SJCRH30 (cell line): ENCODE data around the gene NXPH1. TPM values are rescaled to one million over a fixed set of nuclear protein-coding genes. Genes with fewer than 3 reads are reported as not detected.

ENCODE experiments used
- DNase-seq, 2 experiments: peaks; one replicate each; pipeline ENCODE4 v3.0.0-alpha.2; 2015 to 2020
- H3K27ac ChIP-seq: fragments of 250-450 bp; sonication (Bioruptor Pico); 2 replicates; pipeline ENCODE4 v1.5.1; 2020; ENCODE audit warnings: mild to moderate bottlenecking, moderate library complexity
- H3K27me3 ChIP-seq: fragments of 250-450 bp; sonication (Bioruptor Pico); 2 replicates; pipeline ENCODE4 v1.5.1; 2020; ENCODE audit warnings: mild to moderate bottlenecking, moderate library complexity
- H3K36me3 ChIP-seq: fragments of 250-450 bp; sonication (Bioruptor Pico); 2 replicates; pipeline ENCODE4 v1.5.1; 2020; ENCODE audit warnings: mild to moderate bottlenecking, moderate library complexity
- H3K4me1 ChIP-seq: fragments of 250-450 bp; sonication (Bioruptor Pico); 2 replicates; pipeline ENCODE4 v1.5.1; 2020; ENCODE audit warnings: mild to moderate bottlenecking, moderate library complexity
- H3K4me3 ChIP-seq: fragments of 250-450 bp; sonication (Bioruptor Pico); 2 replicates; pipeline ENCODE4 v1.5.1; 2020; ENCODE audit warnings: mild to moderate bottlenecking, moderate library complexity
- H3K9me3 ChIP-seq: fragments of 250-450 bp; sonication (Bioruptor Pico); replicated peaks from 2 replicates; pipeline ENCODE4 v1.5.1; 2020; ENCODE audit warnings: mild to moderate bottlenecking, moderate library complexity
- total RNA-seq: library from RNA; depleted of rRNA; stranded (reverse); fragments of >200 nt; shearing (Covaris generic); gene quantifications from 2 replicates; pipeline ENCODE4 v1.2.3, GENCODE V29; 2014

The NXPH1 gene
- total RNA-seq, 1 experiment from 2014 or later: not detected

DNA sequence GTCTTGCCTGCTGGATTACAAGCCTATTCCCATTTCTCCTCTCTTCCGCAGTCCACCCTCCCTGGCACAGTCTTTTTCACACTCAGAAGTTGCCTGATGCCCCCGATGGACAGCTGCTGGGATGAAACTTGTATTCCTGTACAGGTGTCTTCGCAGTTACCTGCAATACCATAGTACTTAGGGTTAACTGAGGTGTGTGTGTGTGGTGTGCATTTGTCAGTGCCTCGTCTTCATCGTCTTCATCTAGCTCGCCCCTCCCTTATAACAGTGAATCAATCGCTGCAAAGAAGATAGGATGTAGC is 11.0 kb downstream of the NXPH1 start:
- Histone ChIP-seq H3K27me3 (no peaks in the 10 kb centered on the region), H3K27ac (no peak overlapping the region), H3K4me3 (no peak overlapping the region), H3K4me1 (0 out of 2 replicates have a peak, but pooled peaks cover 2% of the 10 kb centered on the region), H3K9me3 (no peaks in the 10 kb centered on the region), H3K36me3 (no peaks in the 10 kb centered on the region)
- no peak for DNase-seq

- Histone ChIP-seq H3K9me3 (no peaks in the 10 kb centered on the region), H3K4me3 (no peak overlapping the region), H3K36me3 (no peaks in the 10 kb centered on the region), H3K27ac (no peak overlapping the region), H3K4me1 (no peaks in the 10 kb centered on the region), H3K27me3 (no peaks in the 10 kb centered on the region)
- DNase-seq: no peak
Measured at GRCh38 chr7:8453535-8453934, 20.1 kb downstream of the NXPH1 start.

DNA sequence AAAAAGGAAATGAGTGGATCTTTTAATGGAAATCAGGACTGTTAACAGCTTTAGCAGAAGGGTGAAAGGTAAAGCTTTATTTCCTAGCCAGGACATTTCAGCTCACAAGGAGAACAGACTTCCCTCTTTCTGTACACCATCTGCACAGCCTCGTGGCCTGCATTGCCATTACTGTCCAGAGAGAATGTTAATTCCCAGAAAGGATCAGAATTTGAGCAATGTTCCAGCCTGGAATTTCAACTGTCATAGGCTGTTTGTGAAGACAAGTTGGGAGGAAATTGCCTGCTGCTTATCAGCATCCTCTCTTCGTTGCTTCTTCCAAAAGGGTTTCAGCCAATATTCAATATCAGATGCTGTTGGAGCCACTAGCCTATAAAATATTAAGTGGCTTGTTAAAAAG is 22.0 kb downstream of the NXPH1 start:
- DNase-seq: no peak
- Histone ChIP-seq H3K27ac (no peak overlapping the region), H3K4me1 (no peaks in the 10 kb centered on the region), H3K9me3 (no peaks in the 10 kb centered on the region), H3K36me3 (no peaks in the 10 kb centered on the region), H3K4me3 (no peak overlapping the region), H3K27me3 (no peaks in the 10 kb centered on the region)

DNA sequence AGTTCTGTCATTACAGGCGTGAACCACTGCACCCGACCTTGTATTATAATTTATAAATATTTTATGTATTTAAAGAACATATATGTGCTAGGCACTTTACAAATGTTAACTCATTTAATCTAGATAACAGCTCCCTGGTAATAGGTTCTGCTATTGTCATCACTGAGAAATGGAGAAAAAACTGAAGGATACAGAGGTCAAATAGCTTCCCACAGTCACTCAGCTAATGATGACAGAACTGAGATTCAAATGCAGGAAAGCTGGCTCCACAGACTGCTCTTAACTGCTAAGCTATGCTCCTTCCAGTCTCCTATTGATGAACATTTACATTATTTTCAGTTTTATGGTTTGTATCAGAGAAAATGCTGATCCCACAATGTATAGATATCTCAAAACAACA is 28.9 kb downstream of the NXPH1 start:
- no peak for DNase-seq
- H3K27ac ChIP-seq: no peak overlapping the region

GRCh38 chr7:8465338-8465737 is 31.9 kb downstream of the NXPH1 start:
- Histone ChIP-seq H3K27ac (no peak overlapping the region), H3K27me3 (no peaks in the 10 kb centered on the region), H3K4me3 (no peak overlapping the region), H3K4me1 (no peaks in the 10 kb centered on the region), H3K9me3 (no peaks in the 10 kb centered on the region), H3K36me3 (no peaks in the 10 kb centered on the region)
- DNase-seq: no peak

More for the DNA sequence above, 28.9 kb downstream of the NXPH1 start:
- Histone ChIP-seq H3K9me3 (no peaks in the 10 kb centered on the region), H3K27me3 (no peaks in the 10 kb centered on the region), H3K36me3 (no peaks in the 10 kb centered on the region), H3K4me1 (no peaks in the 10 kb centered on the region), H3K4me3 (no peak overlapping the region)

GRCh38 chr7:8480527-8480926 is 47.1 kb downstream of the NXPH1 start:
- H3K4me3 ChIP-seq: no peak overlapping the region; the same call in 1 of the 2 replicates
- H3K36me3 ChIP-seq: no peaks in the 10 kb centered on the region
- peaks cover 8% of the 10 kb centered on the region; the same call in 1 of the 2 replicates for H3K9me3 ChIP-seq
- peak; percentile 67 to 91 for DNase-seq
- H3K4me1 ChIP-seq: peaks cover 30% of the 10 kb centered on the region
- no peaks in the 10 kb centered on the region for H3K27me3 ChIP-seq
- peak overlapping the region; percentile 83 for H3K27ac ChIP-seq

GRCh38 chr7:8481096-8481495 is 47.7 kb downstream of the NXPH1 start:
- Histone ChIP-seq H3K27ac (peak overlapping the region; percentile 83), H3K27me3 (no peaks in the 10 kb centered on the region), H3K36me3 (no peaks in the 10 kb centered on the region), H3K4me3 (no peak overlapping the region), H3K9me3 (peaks cover 8% of the 10 kb centered on the region; the same call in 1 of the 2 replicates), H3K4me1 (peaks cover 30% of the 10 kb centered on the region)
- no peak for DNase-seq

DNA sequence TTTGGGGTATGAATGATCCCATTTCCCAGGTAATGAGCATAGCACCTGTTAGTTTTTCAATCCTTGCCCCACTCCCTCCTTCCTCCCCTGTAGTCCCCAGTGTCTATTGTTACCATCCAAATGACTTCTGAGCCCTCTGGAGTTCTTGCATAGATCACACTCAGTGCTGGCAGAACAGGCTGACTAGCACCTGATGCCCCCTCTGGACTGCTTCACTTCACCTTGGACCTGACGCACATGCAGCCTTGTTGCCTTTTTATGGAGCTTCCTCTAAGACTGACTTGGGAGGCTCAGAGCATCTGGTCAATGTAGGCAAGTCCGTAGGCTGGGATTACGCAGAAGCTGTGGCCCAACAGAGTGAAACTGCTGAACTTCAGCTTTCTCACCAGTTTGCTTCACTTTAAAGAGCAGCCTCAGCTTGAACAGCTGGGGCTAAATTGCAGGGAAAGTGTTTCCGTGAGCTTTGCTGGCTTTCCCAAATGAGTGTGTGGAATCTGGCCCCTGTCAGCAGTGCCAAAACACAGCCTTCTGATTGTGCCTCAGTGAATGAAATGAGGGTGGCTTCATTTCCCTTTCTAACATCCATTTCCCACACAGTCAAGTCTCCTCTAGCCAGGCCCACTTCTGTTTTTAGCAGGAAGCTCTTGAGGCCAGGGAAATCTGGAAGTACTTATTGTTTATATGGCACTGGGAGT is 48.5 kb downstream of the NXPH1 start:
- H3K27me3 ChIP-seq: no peaks in the 10 kb centered on the region
- DNase-seq: peak; percentile 36 to 73
- peaks cover 8% of the 10 kb centered on the region; the same call in 1 of the 2 replicates for H3K9me3 ChIP-seq
- H3K4me1 ChIP-seq: peaks cover 30% of the 10 kb centered on the region
- H3K4me3 ChIP-seq: no peak overlapping the region
- no peaks in the 10 kb centered on the region for H3K36me3 ChIP-seq
- peak overlapping the region; percentile 83 for H3K27ac ChIP-seq

DNA sequence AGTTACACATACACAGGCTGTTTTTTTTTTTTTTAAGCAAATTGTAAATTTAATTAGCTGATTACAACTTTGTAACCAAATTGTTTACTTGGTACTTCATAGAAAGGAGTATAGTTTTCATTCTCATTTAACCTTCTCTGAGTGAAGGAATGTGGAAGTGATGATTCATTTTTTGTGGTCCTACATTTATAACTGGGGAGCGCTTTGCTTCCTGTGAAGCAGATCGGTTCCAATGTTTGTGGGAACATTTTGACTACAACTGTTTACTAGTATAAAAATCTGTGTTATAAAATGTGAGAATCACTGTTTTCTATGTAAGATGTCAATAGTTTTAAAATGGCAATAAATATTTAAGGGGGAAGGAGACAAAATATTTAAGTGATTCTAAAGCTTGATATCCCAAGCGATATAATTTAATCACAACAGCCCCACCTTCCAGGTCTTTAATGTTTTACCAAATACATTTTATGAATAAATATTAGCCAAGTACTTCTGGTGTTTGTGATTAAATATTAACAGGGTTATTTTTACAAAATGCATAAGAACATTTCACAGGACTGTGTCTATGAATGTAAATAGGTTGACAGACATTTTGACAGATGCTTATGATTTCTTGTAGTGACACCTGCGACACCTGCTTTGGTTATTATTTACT is 57.1 kb downstream of the NXPH1 start:
- Histone ChIP-seq H3K27ac (no peak overlapping the region), H3K36me3 (no peaks in the 10 kb centered on the region), H3K4me1 (peaks cover 2% of the 10 kb centered on the region; the same call in 1 of the 2 replicates), H3K4me3 (no peak overlapping the region), H3K9me3 (no peaks in the 10 kb centered on the region; the same call in 1 of the 2 replicates), H3K27me3 (no peaks in the 10 kb centered on the region)
- DNase-seq: no peak

DNA sequence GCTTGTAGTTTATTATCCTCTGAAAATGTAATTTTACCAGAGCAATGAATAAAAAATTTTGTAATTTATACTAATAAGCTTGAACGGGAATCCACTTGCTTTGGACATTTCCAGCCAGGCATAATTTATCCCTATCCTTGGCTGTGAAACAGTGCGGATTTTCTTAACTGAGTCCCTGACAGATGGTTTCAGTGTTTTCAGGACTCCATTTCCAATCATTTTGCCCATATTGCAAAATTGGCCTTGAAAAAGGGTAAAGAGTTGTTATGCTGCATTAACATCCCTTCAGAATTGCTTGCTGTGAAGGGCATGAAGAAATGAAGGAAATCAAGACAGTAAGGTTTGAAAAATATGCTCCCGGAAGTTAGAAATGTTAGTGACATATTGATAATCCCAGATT is 57.7 kb downstream of the NXPH1 start:
- DNase-seq: no peak
- Histone ChIP-seq H3K36me3 (no peaks in the 10 kb centered on the region), H3K4me3 (no peak overlapping the region), H3K9me3 (no peaks in the 10 kb centered on the region; the same call in 1 of the 2 replicates), H3K4me1 (peaks cover 2% of the 10 kb centered on the region; the same call in 1 of the 2 replicates), H3K27me3 (no peaks in the 10 kb centered on the region), H3K27ac (no peak overlapping the region)

- Histone ChIP-seq H3K27me3 (no peaks in the 10 kb centered on the region), H3K27ac (no peak overlapping the region), H3K36me3 (no peaks in the 10 kb centered on the region), H3K4me3 (no peak overlapping the region), H3K9me3 (no peaks in the 10 kb centered on the region; the same call in 1 of the 2 replicates), H3K4me1 (peaks cover 2% of the 10 kb centered on the region; the same call in 1 of the 2 replicates)
- no peak for DNase-seq
Measured at GRCh38 chr7:8491544-8492489, 58.4 kb downstream of the NXPH1 start.

GRCh38 chr7:8499128-8499527 is 65.7 kb downstream of the NXPH1 start:
- no peak overlapping the region for H3K27ac ChIP-seq

DNA sequence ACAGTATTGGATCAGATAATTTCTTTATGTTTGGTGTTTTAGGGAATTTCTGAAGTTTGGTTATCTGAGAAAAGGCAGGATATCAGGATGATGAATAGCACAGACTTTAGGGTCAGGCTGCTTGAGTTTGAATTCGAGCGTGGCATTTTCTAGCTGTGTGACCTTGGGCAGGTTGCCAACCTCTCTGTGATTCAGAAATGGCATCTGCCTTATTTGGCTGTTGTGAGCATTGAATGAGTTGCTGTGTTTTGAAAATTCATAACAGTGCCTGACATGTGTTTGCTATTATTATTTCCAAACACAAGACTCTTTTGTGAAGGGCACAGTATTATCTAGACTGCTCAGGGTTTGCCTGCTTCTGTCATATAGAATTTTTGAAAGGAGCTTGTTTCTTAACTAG is 66.9 kb downstream of the NXPH1 start:
- Histone ChIP-seq H3K9me3 (no peaks in the 10 kb centered on the region), H3K4me3 (no peak overlapping the region), H3K4me1 (no peaks in the 10 kb centered on the region), H3K27ac (no peak overlapping the region), H3K27me3 (no peaks in the 10 kb centered on the region), H3K36me3 (no peaks in the 10 kb centered on the region)
- DNase-seq: no peak

More at GRCh38 chr7:8499128-8499527, 65.7 kb downstream of the NXPH1 start:
- Histone ChIP-seq H3K4me3 (no peak overlapping the region), H3K27me3 (no peaks in the 10 kb centered on the region), H3K4me1 (no peaks in the 10 kb centered on the region), H3K9me3 (no peaks in the 10 kb centered on the region; the same call in 1 of the 2 replicates), H3K36me3 (no peaks in the 10 kb centered on the region)
- no peak for DNase-seq

GRCh38 chr7:8507566-8507965 is 74.2 kb downstream of the NXPH1 start:
- H3K27me3 ChIP-seq: no peaks in the 10 kb centered on the region
- H3K4me3 ChIP-seq: no peak overlapping the region
- peaks cover 11% of the 10 kb centered on the region for H3K4me1 ChIP-seq
- no peak overlapping the region for H3K27ac ChIP-seq
- no peak for DNase-seq
- H3K36me3 ChIP-seq: no peaks in the 10 kb centered on the region
- no peaks in the 10 kb centered on the region for H3K9me3 ChIP-seq

DNA sequence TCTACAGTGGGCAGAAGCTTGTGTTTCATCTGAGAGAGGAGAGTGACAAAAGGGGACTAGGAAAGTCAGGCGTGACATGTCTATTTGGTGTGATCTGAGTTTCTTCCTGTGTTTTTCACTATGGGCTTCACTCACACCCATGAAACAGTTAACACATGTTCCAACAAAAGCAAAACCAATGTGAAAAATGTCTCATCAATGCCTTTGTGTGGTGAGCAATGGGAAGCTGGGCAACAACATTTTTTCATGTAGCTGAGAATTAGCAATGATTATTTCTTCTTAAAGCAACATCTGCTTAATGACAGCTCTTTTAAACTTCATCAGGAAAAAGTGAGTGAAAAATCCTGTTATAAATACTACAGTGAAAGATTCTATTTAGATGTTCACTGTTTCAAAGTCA is 76.2 kb downstream of the NXPH1 start:
- no peak overlapping the region for H3K27ac ChIP-seq
- H3K36me3 ChIP-seq: no peaks in the 10 kb centered on the region
- no peak for DNase-seq
- no peaks in the 10 kb centered on the region for H3K27me3 ChIP-seq
- H3K9me3 ChIP-seq: no peaks in the 10 kb centered on the region
- H3K4me1 ChIP-seq: peaks cover 11% of the 10 kb centered on the region
- no peak overlapping the region for H3K4me3 ChIP-seq
